ACC112 (cell line): ENCODE results near the gene NLRP7.

Experiments
- H2AFZ ChIP-seq: fragments of 200-600 bp; sonication (generic); one replicate; pipeline ENCODE4 v1.6.0; 2017; ENCODE audit warnings: antibody characterized with exemption, low read length; ENCODE audit not compliant: unreplicated experiment
- H3K27ac ChIP-seq: fragments of 200-600 bp; sonication (generic); 2 replicates; pipeline ENCODE4 v1.5.1; 2014; ENCODE audit warnings: low read depth, mild to moderate bottlenecking, antibody characterized with exemption, low read length, moderate library complexity
- H3K27me3 ChIP-seq: fragments of 200-600 bp; sonication (generic); 2 replicates; pipeline ENCODE4 v1.6.1; 2014; ENCODE audit warnings: mild to moderate bottlenecking, antibody characterized with exemption, low read length, moderate library complexity, mixed read lengths; ENCODE audit not compliant: insufficient read depth
- H3K36me3 ChIP-seq: fragments of 200-600 bp; sonication (generic); 2 replicates; pipeline ENCODE4 v1.6.1; 2016; ENCODE audit warnings: mild to moderate bottlenecking, antibody characterized with exemption, low read length, moderate library complexity, mixed read lengths; ENCODE audit not compliant: insufficient read depth
- H3K4me1 ChIP-seq: fragments of 200-600 bp; sonication (generic); one replicate; pipeline ENCODE4 v1.6.1; 2016; ENCODE audit warnings: low read length, mixed read lengths; ENCODE audit not compliant: insufficient read depth, unreplicated experiment, control insufficient read depth
- H3K4me3 ChIP-seq: fragments of 200-600 bp; sonication (generic); 2 replicates; pipeline ENCODE4 v1.5.1; 2014; ENCODE audit warnings: mild to moderate bottlenecking, low read depth, low read length
- H3K79me2 ChIP-seq: fragments of 200-600 bp; sonication (generic); one replicate; pipeline ENCODE4 v1.6.0; 2016; ENCODE audit warnings: low read length; ENCODE audit not compliant: control insufficient read depth, unreplicated experiment, insufficient read depth

The NLRP7 gene

DNA sequence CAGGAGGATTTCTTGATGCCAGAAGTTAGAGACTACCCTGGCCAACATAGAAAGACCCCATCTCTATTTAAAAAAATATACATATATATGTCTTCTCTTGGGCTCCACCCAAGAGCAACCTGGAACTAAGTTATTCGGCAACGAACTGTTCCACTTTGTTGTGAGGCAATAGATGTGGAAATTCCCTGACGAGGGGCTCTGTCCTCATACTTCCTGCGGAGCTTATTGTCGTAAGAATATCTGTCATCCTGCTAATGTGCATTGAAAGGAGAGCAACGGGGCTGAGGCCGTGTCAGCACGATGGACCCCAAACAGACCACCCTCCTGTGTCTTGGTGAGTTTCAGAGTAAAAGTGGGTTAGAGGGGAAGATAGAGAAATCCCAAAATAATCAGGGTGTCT lies 73.3 kb downstream of the NLRP7 start, which contains the start of gene FCAR:
TSS of gene FCAR (plus strand) at position 246 of the 400 bp plus-strand sequence. CDS start at position 301, 55 bp downstream.
- Histone ChIP-seq H2AFZ (no peak within 1 kb of the TSS), H3K27ac (no peak within 1 kb of the TSS), H3K36me3 (no peaks in the 10 kb centered on the region), H3K4me3 (no peak within 1 kb of the TSS), H3K79me2 (no peaks in the 10 kb centered on the region), H3K27me3 (no peaks in the 10 kb centered on the region), H3K4me1 (no peaks in the 10 kb centered on the region)
